G401.6 (cell line): Measurements from ENCODE around the gene IL36RN.

Experiments
- FAIRE-seq: peaks from 2 replicates; lab custom pipeline; 2012; peaks lifted over from hg19 to GRCh38; lab: Jason Lieb, UNC

IL36RN gene

DNA sequence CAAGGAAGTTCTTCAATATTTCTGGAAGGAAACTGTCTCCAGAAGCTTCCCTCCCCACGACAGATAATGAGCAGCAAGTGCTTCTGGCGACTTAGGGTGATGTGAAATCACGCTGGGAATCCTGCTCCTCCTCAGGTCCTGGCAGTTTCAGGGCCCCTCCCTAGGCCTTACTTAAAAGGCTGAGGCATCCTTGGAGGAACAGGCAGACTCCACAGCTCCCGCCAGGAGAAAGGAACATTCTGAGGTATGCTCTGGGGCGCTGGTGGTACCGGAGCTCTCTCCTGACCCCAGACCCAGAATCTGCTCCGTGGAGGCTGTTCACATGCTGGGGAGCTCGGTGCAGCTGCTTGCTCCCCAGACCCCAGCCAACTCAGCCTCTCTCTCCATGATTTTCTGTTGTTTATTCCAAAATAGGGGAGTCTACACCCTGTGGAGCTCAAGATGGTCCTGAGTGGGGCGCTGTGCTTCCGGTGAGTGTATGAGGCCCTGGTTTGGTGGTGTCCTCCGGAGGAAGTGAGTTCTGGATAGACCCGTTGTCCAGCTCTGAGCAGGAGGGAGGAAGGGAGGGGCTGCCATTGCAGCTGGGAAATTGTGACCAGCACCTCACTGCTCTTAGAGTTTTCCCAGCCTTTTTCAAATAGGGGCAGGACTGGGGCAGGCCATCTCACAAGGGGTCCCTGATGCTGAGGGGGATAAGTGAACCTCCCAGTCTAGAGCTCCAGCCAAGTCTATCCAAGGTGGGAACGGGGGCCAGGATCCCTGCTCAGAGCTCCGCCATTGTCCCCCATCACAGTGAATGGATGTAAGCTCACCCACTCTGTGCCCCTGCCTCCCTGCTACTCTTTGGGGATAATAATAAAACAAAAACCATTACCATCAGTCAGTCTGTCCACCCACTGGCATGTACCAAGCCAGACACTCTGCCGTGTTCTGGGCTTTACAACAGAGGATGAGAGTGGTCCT lies at the start of gene IL36RN:
Gene IL36RN (plus strand): TSS at position 201 of the 963 bp plus-strand sequence. CDS start 241 bp downstream, at position 442.
- FAIRE-seq = no peak

GRCh38 chr2:113009622-113010021 lies 49.4 kb upstream of the IL36RN start:
- FAIRE-seq = no peak

GRCh38 chr2:113010088-113010487 lies 48.9 kb upstream of the IL36RN start:
- FAIRE-seq = no peak

DNA sequence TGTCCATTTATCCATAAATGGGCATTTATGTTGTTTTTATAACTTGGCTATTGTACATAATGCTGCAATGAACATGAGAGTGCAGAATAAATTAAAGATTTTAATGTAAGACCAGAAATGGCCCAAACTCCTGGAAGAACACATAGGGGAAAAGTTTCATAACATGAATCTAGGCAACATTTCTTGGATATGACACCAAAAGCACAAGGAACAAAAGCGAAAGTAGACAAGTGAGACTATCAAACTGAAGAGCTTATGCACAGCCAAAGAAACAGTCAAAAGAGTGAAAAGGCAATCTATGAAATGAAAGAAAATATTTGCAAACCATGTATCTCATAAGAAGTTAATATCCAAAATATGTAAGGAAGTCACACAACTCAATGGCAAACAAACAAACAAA lies 47.9 kb upstream of the IL36RN start:
- FAIRE-seq = no peak

DNA sequence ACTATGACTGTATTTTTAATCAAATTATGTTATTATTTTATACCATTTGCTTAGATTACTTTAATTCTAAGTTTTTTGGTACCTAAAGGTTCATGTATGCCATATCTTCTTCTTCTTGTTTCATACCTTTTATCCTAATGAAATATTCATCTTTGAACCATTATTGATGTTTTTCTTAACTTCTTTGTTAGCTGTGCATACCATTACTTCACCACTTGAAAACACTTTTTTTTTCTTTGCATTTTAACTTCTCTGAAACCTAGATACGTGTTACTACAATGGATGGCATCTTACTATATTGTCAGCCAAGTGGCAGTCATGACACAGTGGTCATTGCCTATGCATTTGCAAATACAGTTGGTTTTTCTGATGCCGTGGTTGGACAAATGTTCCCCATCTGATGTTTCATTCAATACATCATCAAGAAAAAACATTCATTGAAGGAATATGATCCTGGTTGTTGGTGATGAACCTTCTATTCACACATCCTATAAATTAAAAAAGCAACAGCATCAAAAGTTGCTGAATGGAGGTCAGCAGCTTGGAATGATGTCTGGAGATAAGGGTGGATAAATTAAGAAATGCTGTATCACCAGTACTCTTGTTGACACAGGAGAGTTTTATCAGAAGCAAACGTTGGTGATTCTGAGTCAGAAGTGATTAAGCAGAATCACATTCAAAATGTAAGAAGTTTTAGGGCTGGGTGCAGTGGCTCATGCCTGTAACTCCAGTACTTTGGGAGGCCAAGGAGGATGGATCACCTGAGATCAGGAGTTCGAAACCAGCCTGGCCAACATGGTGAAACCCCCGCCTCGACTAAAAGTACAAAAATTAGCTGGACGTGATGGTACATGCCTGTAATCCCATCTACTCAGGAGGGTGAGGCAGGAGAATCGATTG lies 46.3 kb upstream of the IL36RN start:
- FAIRE-seq = no peak

GRCh38 chr2:113013336-113013661 lies 45.7 kb upstream of the IL36RN start:
- no peak for FAIRE-seq

GRCh38 chr2:113014067-113014466 lies 44.9 kb upstream of the IL36RN start:
- FAIRE-seq = no peak

DNA sequence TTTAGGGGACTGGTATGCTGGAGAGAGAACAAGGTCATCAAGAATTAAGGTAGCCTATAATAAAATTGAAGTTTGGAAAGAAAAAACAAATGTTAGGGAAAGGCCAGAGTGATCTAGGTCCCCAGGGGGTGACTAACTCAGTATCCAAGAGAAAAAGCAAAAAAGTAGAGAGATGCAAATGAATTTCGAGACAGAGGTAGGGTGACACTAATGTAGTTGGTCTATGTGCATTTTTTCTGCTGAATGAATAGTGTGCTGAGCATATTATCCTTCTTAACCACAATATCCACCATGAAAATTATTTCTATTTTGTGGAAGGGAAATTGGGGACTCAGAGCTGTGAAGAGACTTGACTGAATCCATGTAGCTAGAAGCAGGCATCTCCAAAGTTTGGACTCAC lies 44.0 kb upstream of the IL36RN start:
- FAIRE-seq = no peak

DNA sequence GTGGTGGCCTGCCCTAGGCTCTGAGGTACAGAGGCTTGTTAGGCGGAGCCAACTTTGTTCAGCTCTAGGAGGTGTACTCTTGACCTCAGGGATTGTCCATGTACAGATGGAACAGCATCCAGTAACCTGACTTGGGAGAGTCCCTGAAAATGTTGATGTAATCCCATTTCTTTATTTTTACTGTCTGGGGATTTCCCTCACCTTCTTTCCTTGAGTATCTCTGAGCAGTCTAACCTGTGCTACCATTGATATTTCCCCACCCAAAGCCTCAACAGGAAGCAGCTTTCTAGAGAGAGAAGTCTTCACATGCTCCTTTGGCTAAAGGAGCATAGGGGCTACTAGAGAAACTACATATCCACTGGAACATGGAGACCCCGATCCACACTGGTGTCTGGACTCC lies 43.3 kb upstream of the IL36RN start:
- no peak for FAIRE-seq

GRCh38 chr2:113018509-113018908 lies 40.5 kb upstream of the IL36RN start:
- no peak for FAIRE-seq

DNA sequence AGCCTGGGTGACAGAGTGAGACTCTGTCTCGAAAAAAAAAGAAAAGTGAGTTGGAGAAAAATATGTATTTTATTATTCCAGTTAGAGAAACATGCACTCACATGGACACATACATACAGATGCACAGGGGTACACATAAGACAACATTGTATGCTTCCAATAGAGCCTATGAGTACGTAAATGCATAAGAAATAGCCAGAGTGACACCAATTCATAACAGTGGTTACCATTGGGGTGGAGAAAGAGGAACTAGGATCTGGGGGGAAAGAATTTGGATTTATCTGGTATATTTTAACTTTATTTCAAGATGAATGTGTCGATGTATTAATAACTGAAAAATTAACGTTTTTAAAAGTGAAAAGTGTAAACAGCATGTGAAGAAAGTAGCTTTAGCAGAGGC lies 37.7 kb upstream of the IL36RN start:
- no peak for FAIRE-seq

- FAIRE-seq = no peak
These were observed 34.2 kb upstream of the IL36RN start for GRCh38 chr2:113024764-113025163.

DNA sequence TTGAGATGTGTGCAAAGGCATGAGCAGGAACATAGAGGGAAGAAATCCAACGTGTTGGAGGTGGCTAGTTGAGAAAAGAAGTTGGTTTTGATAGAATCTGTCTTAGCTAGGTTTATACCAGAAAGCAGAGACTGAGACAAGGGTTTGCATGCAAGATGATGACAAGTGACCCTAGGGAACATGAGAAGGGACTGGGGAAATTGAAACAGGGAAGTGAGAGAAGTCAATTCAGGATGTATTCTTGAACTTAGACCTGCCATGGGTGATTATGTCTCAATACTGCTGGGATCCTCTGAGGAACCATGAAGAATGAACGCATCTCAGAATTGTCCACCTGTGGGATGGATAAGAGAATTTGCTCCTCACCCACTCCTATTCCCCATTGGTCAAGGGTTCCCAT lies 33.3 kb upstream of the IL36RN start:
- FAIRE-seq = no peak

- no peak for FAIRE-seq
These were observed 31.3 kb upstream of the IL36RN start for GRCh38 chr2:113027691-113028090.

- no peak for FAIRE-seq
These were observed 30.9 kb upstream of the IL36RN start for GRCh38 chr2:113028112-113028511.

DNA sequence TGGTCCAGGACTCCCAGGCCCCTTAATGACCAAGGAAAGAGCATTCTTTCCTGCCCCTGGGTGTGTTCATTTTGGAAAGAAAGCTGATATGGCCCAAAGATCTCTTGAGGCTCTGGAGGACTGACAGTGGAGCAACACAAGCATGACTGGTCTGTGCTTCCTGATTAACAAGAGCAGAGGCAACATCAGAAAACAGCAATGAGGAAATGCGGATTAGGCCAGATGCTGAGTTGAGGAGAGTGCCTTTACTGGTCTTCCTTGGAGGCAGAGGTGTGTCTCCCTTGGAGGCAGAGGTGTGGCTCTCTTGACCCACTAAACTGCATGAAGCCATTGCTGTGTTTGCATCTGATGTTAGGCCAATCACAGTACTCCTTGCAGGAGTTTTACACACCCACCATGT lies 26.3 kb upstream of the IL36RN start:
- no peak for FAIRE-seq

GRCh38 chr2:113034016-113034415 lies 25.0 kb upstream of the IL36RN start:
- no peak for FAIRE-seq

DNA sequence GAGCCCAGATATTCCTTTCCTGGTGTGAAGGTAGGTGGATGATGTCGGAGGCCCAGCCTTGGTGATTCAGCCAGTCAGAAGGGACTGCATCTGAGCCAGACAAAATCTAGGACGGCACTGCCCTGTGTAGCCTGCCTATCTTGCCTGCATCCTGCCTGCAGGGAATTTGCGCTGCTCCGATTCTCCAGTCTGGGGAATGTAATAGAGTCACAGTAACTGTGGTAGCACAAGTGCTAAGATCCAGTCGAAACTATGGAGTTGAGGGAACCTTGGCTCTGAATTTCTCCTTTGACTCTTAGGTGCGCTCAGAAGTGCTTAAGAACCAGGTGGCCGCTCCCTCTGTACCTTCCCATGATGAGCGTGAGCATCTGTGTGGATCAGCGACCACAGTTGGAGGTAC lies 22.2 kb upstream of the IL36RN start:
- no peak for FAIRE-seq

DNA sequence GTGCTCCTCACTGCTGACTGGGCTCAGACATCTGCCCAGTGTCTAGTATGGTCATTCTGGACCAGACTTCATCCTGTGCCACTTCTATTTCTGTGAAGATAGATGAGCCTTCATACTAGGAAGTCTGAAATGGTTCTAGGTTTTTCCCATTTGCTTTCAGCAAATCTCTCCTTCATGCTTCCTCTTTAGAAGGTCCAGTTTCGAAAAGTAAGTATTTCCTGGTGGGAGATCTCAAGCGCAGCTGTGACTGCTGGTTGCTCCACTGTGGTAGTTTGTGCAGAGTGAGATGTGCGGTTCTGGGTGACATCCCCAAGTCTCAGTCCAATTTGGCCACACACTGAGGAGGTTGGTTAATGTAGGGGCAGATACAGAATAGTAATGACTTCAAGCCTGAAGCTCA lies 20.7 kb upstream of the IL36RN start:
- no peak for FAIRE-seq

GRCh38 chr2:113039158-113039557 lies 19.8 kb upstream of the IL36RN start:
- FAIRE-seq = no peak

GRCh38 chr2:113039719-113040118 lies 19.3 kb upstream of the IL36RN start:
- FAIRE-seq = no peak

GRCh38 chr2:113041871-113042270 lies 17.1 kb upstream of the IL36RN start:
- FAIRE-seq = no peak

DNA sequence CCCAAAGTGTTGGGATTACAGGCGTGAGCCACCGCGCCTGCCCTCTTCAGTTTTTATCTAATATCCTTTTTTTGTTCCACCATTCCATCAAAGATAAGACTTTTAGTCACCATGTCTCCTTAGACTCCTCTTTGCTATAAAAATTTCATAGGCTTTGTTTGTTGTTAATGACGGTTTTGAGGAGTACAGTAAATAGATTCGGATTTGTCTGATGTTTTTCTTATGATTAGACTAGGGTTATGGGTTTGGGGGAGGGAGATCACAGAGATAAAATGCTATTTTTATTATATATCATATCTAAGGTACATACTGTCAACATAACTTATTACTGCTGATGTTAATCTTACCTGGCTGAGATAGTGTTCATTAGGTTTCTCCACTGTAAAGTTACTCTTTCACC lies 12.5 kb upstream of the IL36RN start:
- FAIRE-seq = no peak
